Measurements from ENCODE around the gene TAT.

TAT gene

DNA sequence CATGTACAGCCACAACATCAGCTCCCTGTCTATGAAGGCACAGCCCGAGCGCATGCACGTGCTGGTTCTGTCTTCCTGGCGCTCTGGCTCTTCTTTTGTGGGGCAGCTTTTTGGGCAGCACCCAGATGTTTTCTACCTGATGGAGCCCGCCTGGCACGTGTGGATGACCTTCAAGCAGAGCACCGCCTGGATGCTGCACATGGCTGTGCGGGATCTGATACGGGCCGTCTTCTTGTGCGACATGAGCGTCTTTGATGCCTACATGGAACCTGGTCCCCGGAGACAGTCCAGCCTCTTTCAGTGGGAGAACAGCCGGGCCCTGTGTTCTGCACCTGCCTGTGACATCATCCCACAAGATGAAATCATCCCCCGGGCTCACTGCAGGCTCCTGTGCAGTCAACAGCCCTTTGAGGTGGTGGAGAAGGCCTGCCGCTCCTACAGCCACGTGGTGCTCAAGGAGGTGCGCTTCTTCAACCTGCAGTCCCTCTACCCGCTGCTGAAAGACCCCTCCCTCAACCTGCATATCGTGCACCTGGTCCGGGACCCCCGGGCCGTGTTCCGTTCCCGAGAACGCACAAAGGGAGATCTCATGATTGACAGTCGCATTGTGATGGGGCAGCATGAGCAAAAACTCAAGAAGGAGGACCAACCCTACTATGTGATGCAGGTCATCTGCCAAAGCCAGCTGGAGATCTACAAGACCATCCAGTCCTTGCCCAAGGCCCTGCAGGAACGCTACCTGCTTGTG lies 40.0 kb downstream of the TAT start:
- no peak for DNase-seq

- no peak for DNase-seq
These were observed 44.5 kb downstream of the TAT start for GRCh38 chr16:71532366-71532765.

GRCh38 chr16:71528863-71529262 lies 48.0 kb downstream of the TAT start:
- DNase-seq = no peak

DNA sequence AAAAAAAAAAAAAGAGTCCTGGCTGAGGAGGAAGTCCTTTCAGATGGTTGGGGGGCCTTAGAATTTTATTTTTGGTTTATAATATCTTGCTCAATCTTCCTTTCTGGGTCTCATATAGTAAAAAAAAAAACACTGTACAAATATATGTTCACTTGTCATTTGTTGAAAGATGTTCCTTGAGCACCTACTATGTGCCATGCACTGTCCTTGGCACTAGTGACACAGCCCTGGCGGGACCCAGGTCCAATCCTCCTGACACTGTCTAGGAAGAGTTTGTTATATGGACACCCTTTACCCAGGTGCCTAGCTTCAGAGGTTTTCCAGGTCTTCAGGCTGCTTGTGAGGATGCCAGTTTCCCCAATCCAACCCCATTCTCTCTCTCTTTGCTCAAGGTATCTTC lies 48.6 kb downstream of the TAT start:
- DNase-seq = no peak

DNA sequence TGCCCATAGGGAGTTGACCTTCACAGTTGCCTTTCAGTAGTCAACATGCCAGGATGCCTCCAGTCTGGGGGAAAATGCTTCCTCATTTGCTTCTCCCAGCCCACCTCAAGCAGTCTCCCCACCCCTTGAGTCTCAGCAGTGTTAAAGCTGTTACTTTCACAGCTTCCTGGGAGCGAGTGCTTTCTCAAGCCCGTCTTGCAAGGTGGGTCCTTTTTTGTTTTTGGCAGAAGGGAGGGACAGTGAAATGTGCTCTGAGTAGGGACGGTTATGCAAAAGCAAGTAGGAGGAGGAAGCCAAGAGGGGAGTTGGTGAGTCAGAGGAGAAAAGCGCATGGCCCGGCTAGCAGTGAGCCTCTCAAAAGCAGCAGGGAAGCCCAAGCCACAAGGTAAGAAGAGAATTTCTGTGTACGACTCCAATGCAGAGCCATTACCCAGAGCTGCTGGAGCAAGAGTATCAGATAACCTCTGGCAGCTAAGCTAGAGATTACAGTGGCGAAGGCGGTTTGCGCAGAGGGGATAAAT lies 50.7 kb downstream of the TAT start, which contains the start of gene CHST4:
Gene CHST4 (plus strand): TSS at position 316 of the 521 bp plus-strand sequence. CDS start 10,252 bp downstream, outside the sequence.
- no peak for DNase-seq

DNA sequence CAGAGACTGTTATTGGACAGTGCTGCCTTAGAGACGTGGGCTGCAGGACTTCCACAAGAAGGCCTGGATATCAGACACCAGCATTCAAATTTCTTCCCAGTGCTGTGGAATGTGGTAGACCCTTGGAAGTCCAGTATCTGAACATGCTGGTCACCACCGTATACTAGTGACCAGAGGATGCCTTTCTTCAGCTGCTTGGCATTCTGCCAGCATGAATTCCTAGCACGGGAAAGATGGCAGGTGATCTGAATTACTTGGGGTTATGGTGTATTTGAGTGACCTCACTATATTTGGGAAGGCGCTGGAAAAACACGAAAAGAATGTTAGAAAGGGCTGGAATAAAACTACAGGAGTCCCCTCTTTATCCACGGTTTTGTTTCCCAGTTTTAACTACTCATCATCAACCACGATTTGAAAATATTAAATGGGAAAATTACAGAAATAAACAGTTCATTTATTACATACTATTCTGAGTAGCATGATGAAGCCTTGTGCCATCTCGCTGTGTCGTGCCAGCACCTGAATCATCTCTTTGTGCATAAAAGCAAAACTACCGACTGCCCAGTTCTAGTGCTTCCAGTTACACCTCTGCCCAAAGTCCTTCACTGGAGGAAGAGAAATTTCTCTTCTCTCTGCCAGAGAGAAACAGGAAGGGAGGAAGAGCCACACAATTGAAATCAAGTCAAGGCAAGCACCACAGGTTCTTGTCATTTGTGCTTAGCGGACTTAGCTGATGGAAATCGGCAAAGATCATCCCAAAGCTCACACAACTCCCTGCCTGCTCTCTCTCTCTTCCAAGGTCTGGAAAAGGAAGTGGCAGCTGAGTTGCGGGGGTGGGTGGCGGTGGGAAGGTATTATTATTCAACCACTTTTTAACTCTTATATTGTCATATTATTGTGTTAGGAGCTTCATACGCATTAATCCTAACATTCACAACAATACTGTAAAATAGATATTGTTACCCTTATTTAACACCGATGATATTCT lies 52.0 kb downstream of the TAT start:
- no peak for DNase-seq

DNA sequence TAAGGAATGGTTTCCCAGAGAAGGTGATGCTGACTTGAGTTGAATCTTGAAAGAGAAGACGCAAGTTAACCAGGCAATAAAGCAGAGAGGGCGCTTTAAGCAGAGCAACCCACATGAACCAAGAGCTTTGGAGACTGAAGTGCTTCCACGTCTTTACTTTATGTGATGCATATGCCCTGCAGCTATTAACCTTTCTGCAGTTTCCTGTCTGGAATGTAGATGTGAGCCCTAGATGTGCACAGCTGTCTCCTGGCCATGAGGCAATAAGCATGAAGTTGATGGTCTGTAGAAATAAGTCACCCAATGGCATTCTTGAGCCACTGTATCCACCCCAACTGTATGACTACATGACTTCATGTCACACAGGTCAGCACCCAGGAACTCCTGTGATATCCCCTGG lies 56.3 kb downstream of the TAT start:
- DNase-seq = no peak
